ENCODE data around the gene PHTF2. TPM values are rescaled to one million over a fixed set of nuclear protein-coding genes. Genes with fewer than 3 reads are reported as not detected.
A peak's percentile ranks its signal among the peaks of the same experiment; 100 is the strongest.

The PHTF2 gene
- total and polyA plus RNA-seq, 11 donors: 9.6 to 47.2 (median 24.2) TPM

DNA sequence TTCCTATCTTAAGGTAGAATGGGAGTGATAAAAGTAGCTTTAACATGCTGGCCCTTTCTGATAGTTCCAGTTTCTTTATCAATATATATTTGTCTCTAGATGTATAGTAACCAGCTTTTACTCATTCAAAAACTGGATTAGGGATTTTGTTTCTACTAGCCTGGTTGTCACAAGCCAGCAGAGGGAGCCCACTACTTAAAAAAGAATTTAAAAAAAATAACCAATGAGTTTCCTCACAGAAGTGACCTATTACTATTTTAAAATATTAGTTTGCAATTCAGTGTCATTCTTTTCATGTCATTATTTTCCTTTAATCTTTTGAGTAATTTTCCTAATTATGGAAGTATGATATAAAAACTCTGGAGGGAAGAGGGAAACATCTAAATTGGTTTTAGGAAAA lies 142.1 kb downstream of the PHTF2 start:
- H3K27ac ChIP-seq: no peak overlapping the region
- TF ChIP-seq POLR2A (IDR thresholded peaks at IDR 0.05): no peak
- TF ChIP-seq, protein P1, sequence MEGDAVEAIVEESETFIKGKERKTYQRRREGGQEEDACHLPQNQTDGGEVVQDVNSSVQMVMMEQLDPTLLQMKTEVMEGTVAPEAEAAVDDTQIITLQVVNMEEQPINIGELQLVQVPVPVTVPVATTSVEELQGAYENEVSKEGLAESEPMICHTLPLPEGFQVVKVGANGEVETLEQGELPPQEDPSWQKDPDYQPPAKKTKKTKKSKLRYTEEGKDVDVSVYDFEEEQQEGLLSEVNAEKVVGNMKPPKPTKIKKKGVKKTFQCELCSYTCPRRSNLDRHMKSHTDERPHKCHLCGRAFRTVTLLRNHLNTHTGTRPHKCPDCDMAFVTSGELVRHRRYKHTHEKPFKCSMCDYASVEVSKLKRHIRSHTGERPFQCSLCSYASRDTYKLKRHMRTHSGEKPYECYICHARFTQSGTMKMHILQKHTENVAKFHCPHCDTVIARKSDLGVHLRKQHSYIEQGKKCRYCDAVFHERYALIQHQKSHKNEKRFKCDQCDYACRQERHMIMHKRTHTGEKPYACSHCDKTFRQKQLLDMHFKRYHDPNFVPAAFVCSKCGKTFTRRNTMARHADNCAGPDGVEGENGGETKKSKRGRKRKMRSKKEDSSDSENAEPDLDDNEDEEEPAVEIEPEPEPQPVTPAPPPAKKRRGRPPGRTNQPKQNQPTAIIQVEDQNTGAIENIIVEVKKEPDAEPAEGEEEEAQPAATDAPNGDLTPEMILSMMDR (IDR thresholded peaks at IDR 0.05): peak; percentile 25 to 78 (median 61)
- H3K4me3 ChIP-seq: no peak overlapping the region
- ATAC-seq: no peak
- peaks cover 0 to 2% (median 0%) of the 10 kb centered on the region in 12 donors for H3K4me1 ChIP-seq
- no peaks in the 10 kb centered on the region for H3K27me3 ChIP-seq
- DNase-seq: no peak
- intact Hi-C loops (cut with DNase I): loop anchor here in 4 of 10 donors (5.0 to 10.0 kb wide), 5 partner anchors 77 to 1237 kb away; no protein-coding TSS in a partner anchor
- H3K36me3 ChIP-seq: peaks cover 0 to 28% (median 14%) of the 10 kb centered on the region in 9 donors
- H3K9me3 ChIP-seq: no peaks in the 10 kb centered on the region

DNA sequence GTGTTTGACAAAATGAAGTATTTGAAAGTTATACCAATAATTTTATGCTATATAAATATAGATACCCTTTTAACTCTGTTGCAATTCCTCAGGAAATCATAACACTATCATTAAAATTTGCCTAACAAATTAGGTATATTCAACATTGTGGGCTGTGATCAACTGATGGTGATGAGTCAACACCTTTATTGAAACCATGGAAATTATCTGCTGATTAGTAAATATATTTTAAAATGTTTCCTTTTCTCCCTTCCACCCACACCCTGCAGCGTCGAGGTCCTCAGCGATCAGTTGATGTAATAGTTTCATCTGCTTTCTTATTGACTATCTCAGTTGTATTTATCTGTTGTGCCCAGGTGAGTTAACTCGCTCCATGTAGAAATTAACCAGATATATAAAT lies 143.9 kb downstream of the PHTF2 start:
- TF ChIP-seq POLR2A (IDR thresholded peaks at IDR 0.05): no peak
- TF ChIP-seq, protein P1 (IDR thresholded peaks at IDR 0.05): no peak
- Histone ChIP-seq H3K27ac (no peak overlapping the region), H3K9me3 (no peaks in the 10 kb centered on the region), H3K4me1 (no peaks in the 10 kb centered on the region), H3K4me3 (no peak overlapping the region), H3K27me3 (no peaks in the 10 kb centered on the region), H3K36me3 (peaks cover 0 to 28% (median 14%) of the 10 kb centered on the region in 9 donors)
- ATAC-seq: no peak
- 90 to 97% (median 94%) methylated on average over 4 of the region's 4 CpGs for WGBS, 4 donors
- DNase-seq: no peak
- intact Hi-C loops (cut with DNase I): loop anchor here in 4 of 10 donors (5.0 to 10.0 kb wide), 5 partner anchors 75 to 1235 kb away; no protein-coding TSS in a partner anchor

DNA sequence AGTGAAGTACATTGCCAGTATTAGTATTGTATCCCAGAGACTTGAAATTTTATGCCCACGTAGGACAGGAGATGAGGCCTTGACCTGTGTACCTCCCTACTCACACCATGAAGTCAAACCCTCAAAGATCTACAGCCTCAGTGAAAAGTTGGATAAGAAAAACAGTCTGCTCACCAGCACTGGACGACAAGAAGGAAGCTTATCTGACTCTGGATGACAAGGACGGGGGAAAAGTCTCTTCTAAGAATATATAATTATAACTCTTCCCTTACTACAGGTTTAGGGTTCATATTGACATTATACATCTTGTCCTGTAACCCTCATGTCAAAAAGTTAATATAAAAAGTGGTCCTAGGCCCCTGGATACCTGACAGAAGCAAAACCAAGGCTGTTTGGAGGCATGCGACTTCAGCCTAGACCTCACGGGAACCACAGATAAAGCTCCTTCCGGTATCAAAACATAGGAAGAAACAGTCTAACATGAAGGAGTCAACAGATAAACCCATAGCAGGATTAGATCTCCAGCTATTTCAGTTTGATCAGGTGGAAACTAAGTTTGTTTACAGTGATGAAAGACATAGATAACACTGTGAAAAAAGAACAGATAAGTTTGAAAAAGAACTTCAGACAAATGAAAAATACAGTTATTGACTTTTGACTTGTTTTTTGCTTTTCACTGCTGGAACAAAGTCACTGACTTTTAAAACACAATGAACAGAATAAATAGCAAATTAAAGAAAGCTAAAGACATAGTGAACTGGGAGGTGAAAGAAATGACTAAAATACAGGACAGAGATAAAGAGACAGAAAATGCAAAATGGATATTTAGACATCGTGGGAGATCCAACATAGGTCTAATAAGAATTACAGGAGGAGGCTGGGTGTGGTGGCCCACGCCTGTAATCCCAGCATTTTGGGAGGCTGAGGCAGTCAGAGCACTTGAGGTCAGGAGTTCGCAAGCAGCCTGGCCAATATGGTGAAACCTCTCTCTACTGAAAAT lies 145.9 kb downstream of the PHTF2 start:
- ATAC-seq (no peak), DNase-seq (no peak)
- Histone ChIP-seq H3K36me3 (peaks cover 0 to 28% (median 14%) of the 10 kb centered on the region in 9 donors), H3K27ac (no peak overlapping the region), H3K9me3 (no peaks in the 10 kb centered on the region), H3K4me1 (no peaks in the 10 kb centered on the region), H3K27me3 (no peaks in the 10 kb centered on the region), H3K4me3 (no peak overlapping the region)
- TF ChIP-seq, protein P1 (IDR thresholded peaks at IDR 0.05): no peak
- no peak for TF ChIP-seq POLR2A (IDR thresholded peaks at IDR 0.05)
- intact Hi-C loops (cut with DNase I): loop anchor here in 4 of 10 donors (5.0 to 10.0 kb wide), 5 partner anchors 73 to 1233 kb away; no protein-coding TSS in a partner anchor
- 85 to 87% (median 86%) methylated on average over 9 of the region's 9 CpGs for WGBS, 4 donors

DNA sequence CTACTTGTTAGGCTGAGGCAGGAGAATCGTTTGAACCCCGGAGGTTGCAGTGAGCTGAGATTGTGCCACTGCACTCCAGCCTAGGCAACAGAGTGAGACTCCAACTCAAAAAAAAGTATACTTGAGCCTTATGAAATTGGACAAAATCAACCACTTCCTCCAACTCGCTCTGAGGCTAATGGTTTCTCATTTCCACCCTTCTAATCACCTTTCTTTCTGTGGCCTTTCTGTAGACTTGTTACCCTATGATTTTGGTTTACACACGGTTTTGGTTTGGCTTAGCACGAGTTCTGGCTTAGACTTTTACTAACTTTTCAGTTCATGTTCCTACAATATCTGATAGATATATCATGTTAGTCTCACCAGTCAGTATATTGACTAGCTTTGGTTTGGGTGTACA lies 152.0 kb downstream of the PHTF2 start:
- ATAC-seq: no peak
- Histone ChIP-seq H3K4me1 (no peaks in the 10 kb centered on the region), H3K27ac (no peak overlapping the region), H3K36me3 (peaks cover 0 to 21% (median 12%) of the 10 kb centered on the region in 9 donors), H3K27me3 (no peaks in the 10 kb centered on the region), H3K9me3 (no peaks in the 10 kb centered on the region), H3K4me3 (no peak overlapping the region)
- intact Hi-C loops (cut with DNase I): no loop called here
- no peak for DNase-seq
- WGBS, 4 donors: 93 to 95% (median 94%) methylated on average over 5 of the region's 5 CpGs
- TF ChIP-seq, protein P1 (IDR thresholded peaks at IDR 0.05): no peak
- TF ChIP-seq POLR2A (IDR thresholded peaks at IDR 0.05): no peak
